ENCODE data around the gene SP140.
"Not testable (repeated sequence)": the region's sequence is repeated elsewhere in the genome, so short reads cannot be mapped to it uniquely, and the experiment has no call there.

SP140 gene

GRCh38 chr2:230222829-230223228 is 2.7 kb upstream of the SP140 start:
- peaks cover 0 to 29% (median 23%) of the 10 kb centered on the region in 5 donors for H3K4me1 ChIP-seq (ENCODE audit: control insufficient read depth in 5 of 5, insufficient read depth in 5 of 5, low read length in 5 of 5)
- H3K27ac ChIP-seq (ENCODE audit: low read depth, low read length): not testable (repeated sequence)

GRCh38 chr2:230224458-230224857 is 1.1 kb upstream of the SP140 start:
- Histone ChIP-seq H3K9me3 (ENCODE audit: control insufficient read depth in 5 of 5, low read length in 5 of 5) (no peaks in the 10 kb centered on the region), H3K4me3 (ENCODE audit: low read depth in 1 of 5, low read length in 5 of 5) (no peak overlapping the region), H3K4me1 (ENCODE audit: control insufficient read depth in 5 of 5, insufficient read depth in 5 of 5, low read length in 5 of 5) (peaks cover 0 to 17% (median 9%) of the 10 kb centered on the region in 5 donors), H3K9ac (ENCODE audit: low read length in 5 of 5) (no peak overlapping the region), H3K36me3 (ENCODE audit: control insufficient read depth in 5 of 5, insufficient read depth in 5 of 5, low read length in 5 of 5) (no peaks in the 10 kb centered on the region), H3K27me3 (ENCODE audit: control insufficient read depth in 5 of 5, insufficient read depth in 4 of 5, low read length in 5 of 5) (no peaks in the 10 kb centered on the region), H3K27ac (ENCODE audit: low read depth, low read length) (no peak overlapping the region)

More at GRCh38 chr2:230222829-230223228, 2.7 kb upstream of the SP140 start:
- H3K9ac ChIP-seq (ENCODE audit: low read length in 5 of 5); H3K4me3 ChIP-seq (ENCODE audit: low read depth in 1 of 5, low read length in 5 of 5); H3K36me3 ChIP-seq (ENCODE audit: control insufficient read depth in 5 of 5, insufficient read depth in 5 of 5, low read length in 5 of 5); H3K9me3 ChIP-seq (ENCODE audit: control insufficient read depth in 5 of 5, low read length in 5 of 5); H3K27me3 ChIP-seq (ENCODE audit: control insufficient read depth in 5 of 5, insufficient read depth in 4 of 5, low read length in 5 of 5): not testable (repeated sequence)

- Histone ChIP-seq H3K9ac (ENCODE audit: low read length in 5 of 5) (no peak overlapping the region), H3K27me3 (ENCODE audit: control insufficient read depth in 5 of 5, insufficient read depth in 4 of 5, low read length in 5 of 5) (no peaks in the 10 kb centered on the region), H3K4me1 (ENCODE audit: control insufficient read depth in 5 of 5, insufficient read depth in 5 of 5, low read length in 5 of 5) (peaks cover 0 to 12% (median 0%) of the 10 kb centered on the region in 5 donors), H3K27ac (ENCODE audit: low read depth, low read length) (no peak overlapping the region), H3K4me3 (ENCODE audit: low read depth in 1 of 5, low read length in 5 of 5) (no peak overlapping the region), H3K9me3 (ENCODE audit: control insufficient read depth in 5 of 5, low read length in 5 of 5) (peaks cover 0 to 12% (median 3%) of the 10 kb centered on the region in 5 donors), H3K36me3 (ENCODE audit: control insufficient read depth in 5 of 5, insufficient read depth in 5 of 5, low read length in 5 of 5) (no peaks in the 10 kb centered on the region)
These were observed 565 bp downstream of the SP140 start for GRCh38 chr2:230226051-230226551.

- H3K4me3 ChIP-seq (ENCODE audit: low read depth in 1 of 5, low read length in 5 of 5): no peak overlapping the region
- peaks cover 0 to 14% (median 3%) of the 10 kb centered on the region in 5 donors for H3K9me3 ChIP-seq (ENCODE audit: control insufficient read depth in 5 of 5, low read length in 5 of 5)
- no peak overlapping the region for H3K9ac ChIP-seq (ENCODE audit: low read length in 5 of 5)
- no peaks in the 10 kb centered on the region for H3K27me3 ChIP-seq (ENCODE audit: control insufficient read depth in 5 of 5, insufficient read depth in 4 of 5, low read length in 5 of 5)
- H3K27ac ChIP-seq (ENCODE audit: low read depth, low read length): no peak overlapping the region
- no peaks in the 10 kb centered on the region for H3K36me3 ChIP-seq (ENCODE audit: control insufficient read depth in 5 of 5, insufficient read depth in 5 of 5, low read length in 5 of 5)
- H3K4me1 ChIP-seq (ENCODE audit: control insufficient read depth in 5 of 5, insufficient read depth in 5 of 5, low read length in 5 of 5): peaks cover 0 to 12% (median 0%) of the 10 kb centered on the region in 5 donors
These were observed 1.7 kb downstream of the SP140 start for GRCh38 chr2:230227216-230227615.

GRCh38 chr2:230230087-230230486 is 4.6 kb downstream of the SP140 start:
- Histone ChIP-seq H3K27me3 (ENCODE audit: control insufficient read depth in 5 of 5, insufficient read depth in 4 of 5, low read length in 5 of 5) (no peaks in the 10 kb centered on the region), H3K36me3 (ENCODE audit: control insufficient read depth in 5 of 5, insufficient read depth in 5 of 5, low read length in 5 of 5) (no peaks in the 10 kb centered on the region), H3K9me3 (ENCODE audit: control insufficient read depth in 5 of 5, low read length in 5 of 5) (peaks cover 0 to 14% (median 3%) of the 10 kb centered on the region in 5 donors), H3K27ac (ENCODE audit: low read depth, low read length) (no peak overlapping the region), H3K4me1 (ENCODE audit: control insufficient read depth in 5 of 5, insufficient read depth in 5 of 5, low read length in 5 of 5) (peaks cover 0 to 12% (median 0%) of the 10 kb centered on the region in 5 donors), H3K9ac (ENCODE audit: low read length in 5 of 5) (no peak overlapping the region), H3K4me3 (ENCODE audit: low read depth in 1 of 5, low read length in 5 of 5) (no peak overlapping the region)

- H3K4me3 ChIP-seq (ENCODE audit: low read depth in 1 of 5, low read length in 5 of 5): no peak overlapping the region
- peaks cover 0 to 14% (median 3%) of the 10 kb centered on the region in 5 donors for H3K9me3 ChIP-seq (ENCODE audit: control insufficient read depth in 5 of 5, low read length in 5 of 5)
- no peaks in the 10 kb centered on the region for H3K36me3 ChIP-seq (ENCODE audit: control insufficient read depth in 5 of 5, insufficient read depth in 5 of 5, low read length in 5 of 5)
- H3K27ac ChIP-seq (ENCODE audit: low read depth, low read length): no peak overlapping the region
- H3K9ac ChIP-seq (ENCODE audit: low read length in 5 of 5): no peak overlapping the region
- peaks cover 0 to 12% (median 0%) of the 10 kb centered on the region in 5 donors for H3K4me1 ChIP-seq (ENCODE audit: control insufficient read depth in 5 of 5, insufficient read depth in 5 of 5, low read length in 5 of 5)
- no peaks in the 10 kb centered on the region for H3K27me3 ChIP-seq (ENCODE audit: control insufficient read depth in 5 of 5, insufficient read depth in 4 of 5, low read length in 5 of 5)
These were observed 5.1 kb downstream of the SP140 start for GRCh38 chr2:230230496-230231200.

- no peaks in the 10 kb centered on the region for H3K36me3 ChIP-seq (ENCODE audit: control insufficient read depth in 5 of 5, insufficient read depth in 5 of 5, low read length in 5 of 5)
- H3K27me3 ChIP-seq (ENCODE audit: control insufficient read depth in 5 of 5, insufficient read depth in 4 of 5, low read length in 5 of 5): no peaks in the 10 kb centered on the region
- no peak overlapping the region for H3K4me3 ChIP-seq (ENCODE audit: low read depth in 1 of 5, low read length in 5 of 5)
- no peak overlapping the region for H3K9ac ChIP-seq (ENCODE audit: low read length in 5 of 5)
- H3K4me1 ChIP-seq (ENCODE audit: control insufficient read depth in 5 of 5, insufficient read depth in 5 of 5, low read length in 5 of 5): peaks cover 0 to 12% (median 0%) of the 10 kb centered on the region in 5 donors
- peaks cover 0 to 14% (median 3%) of the 10 kb centered on the region in 5 donors for H3K9me3 ChIP-seq (ENCODE audit: control insufficient read depth in 5 of 5, low read length in 5 of 5)
- no peak overlapping the region for H3K27ac ChIP-seq (ENCODE audit: low read depth, low read length)
These were observed 5.7 kb downstream of the SP140 start for GRCh38 chr2:230231251-230231650.

GRCh38 chr2:230234122-230234722 is 8.7 kb downstream of the SP140 start:
- no peak overlapping the region for H3K9ac ChIP-seq (ENCODE audit: low read length in 5 of 5)
- H3K27ac ChIP-seq (ENCODE audit: low read depth, low read length): no peak overlapping the region
- H3K9me3 ChIP-seq (ENCODE audit: control insufficient read depth in 5 of 5, low read length in 5 of 5): peaks cover 0 to 14% (median 3%) of the 10 kb centered on the region in 5 donors
- H3K4me1 ChIP-seq (ENCODE audit: control insufficient read depth in 5 of 5, insufficient read depth in 5 of 5, low read length in 5 of 5): no peaks in the 10 kb centered on the region
- H3K36me3 ChIP-seq (ENCODE audit: control insufficient read depth in 5 of 5, insufficient read depth in 5 of 5, low read length in 5 of 5): no peaks in the 10 kb centered on the region
- no peaks in the 10 kb centered on the region for H3K27me3 ChIP-seq (ENCODE audit: control insufficient read depth in 5 of 5, insufficient read depth in 4 of 5, low read length in 5 of 5)
- no peak overlapping the region for H3K4me3 ChIP-seq (ENCODE audit: low read depth in 1 of 5, low read length in 5 of 5)

GRCh38 chr2:230234845-230235244 is 9.3 kb downstream of the SP140 start:
- H3K4me1 ChIP-seq (ENCODE audit: control insufficient read depth in 5 of 5, insufficient read depth in 5 of 5, low read length in 5 of 5): no peaks in the 10 kb centered on the region
- H3K9me3 ChIP-seq (ENCODE audit: control insufficient read depth in 5 of 5, low read length in 5 of 5): peaks cover 0 to 14% (median 3%) of the 10 kb centered on the region in 5 donors
- no peak overlapping the region for H3K9ac ChIP-seq (ENCODE audit: low read length in 5 of 5)
- no peaks in the 10 kb centered on the region for H3K36me3 ChIP-seq (ENCODE audit: control insufficient read depth in 5 of 5, insufficient read depth in 5 of 5, low read length in 5 of 5)
- H3K27ac ChIP-seq (ENCODE audit: low read depth, low read length): no peak overlapping the region
- no peaks in the 10 kb centered on the region for H3K27me3 ChIP-seq (ENCODE audit: control insufficient read depth in 5 of 5, insufficient read depth in 4 of 5, low read length in 5 of 5)
- no peak overlapping the region for H3K4me3 ChIP-seq (ENCODE audit: low read depth in 1 of 5, low read length in 5 of 5)

- H3K4me3 ChIP-seq (ENCODE audit: low read depth in 1 of 5, low read length in 5 of 5): no peak overlapping the region
- no peak overlapping the region for H3K9ac ChIP-seq (ENCODE audit: low read length in 5 of 5)
- H3K9me3 ChIP-seq (ENCODE audit: control insufficient read depth in 5 of 5, low read length in 5 of 5): no peaks in the 10 kb centered on the region
- H3K36me3 ChIP-seq (ENCODE audit: control insufficient read depth in 5 of 5, insufficient read depth in 5 of 5, low read length in 5 of 5): no peaks in the 10 kb centered on the region
- H3K27ac ChIP-seq (ENCODE audit: low read depth, low read length): no peak overlapping the region
- H3K27me3 ChIP-seq (ENCODE audit: control insufficient read depth in 5 of 5, insufficient read depth in 4 of 5, low read length in 5 of 5): no peaks in the 10 kb centered on the region
- no peaks in the 10 kb centered on the region for H3K4me1 ChIP-seq (ENCODE audit: control insufficient read depth in 5 of 5, insufficient read depth in 5 of 5, low read length in 5 of 5)
These were observed 18.7 kb downstream of the SP140 start for GRCh38 chr2:230244211-230244610.

All from subcutaneous abdominal adipose tissue (tissue), 5 donors.